ENCODE data around the gene TUSC7.

The TUSC7 gene

GRCh38 chr3:116734243-116734642 lies 24.7 kb downstream of the TUSC7 start:
- Mint-ChIP-seq H3K9me3 (peaks cover 2% of the 10 kb centered on the region), H3K36me3 (ENCODE audit: low read depth) (no peaks in the 10 kb centered on the region), H3K27me3 (no peaks in the 10 kb centered on the region), H3K4me1 (ENCODE audit: low read depth) (no peaks in the 10 kb centered on the region), H3K27ac (no peak overlapping the region), H3K4me3 (no peak overlapping the region)
- no peak for DNase-seq

DNA sequence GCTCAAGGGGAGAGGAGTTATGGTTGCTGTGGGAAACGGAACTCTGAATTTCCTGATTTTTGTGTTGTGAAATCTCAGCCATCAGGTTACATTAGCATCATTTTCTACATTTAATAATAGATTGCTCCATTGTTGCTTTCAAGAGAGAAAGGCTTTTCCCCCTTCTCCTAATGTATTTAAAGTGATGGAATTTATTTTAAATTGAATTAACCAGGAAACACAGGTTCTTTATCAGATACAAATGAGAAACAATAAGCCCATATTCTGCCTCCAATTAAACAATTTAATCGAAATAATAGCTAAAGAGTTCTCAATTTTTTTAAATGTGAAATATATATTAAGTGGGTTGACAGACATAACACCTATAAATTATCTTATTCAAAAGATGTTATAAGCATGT lies 30.1 kb downstream of the TUSC7 start:
- H3K4me1 Mint-ChIP-seq (ENCODE audit: low read depth): no peaks in the 10 kb centered on the region
- H3K4me3 Mint-ChIP-seq: no peak overlapping the region
- H3K27me3 Mint-ChIP-seq: no peaks in the 10 kb centered on the region
- H3K36me3 Mint-ChIP-seq (ENCODE audit: low read depth): no peaks in the 10 kb centered on the region
- DNase-seq: no peak
- peaks cover 4% of the 10 kb centered on the region for H3K9me3 Mint-ChIP-seq
- H3K27ac Mint-ChIP-seq: no peak overlapping the region

DNA sequence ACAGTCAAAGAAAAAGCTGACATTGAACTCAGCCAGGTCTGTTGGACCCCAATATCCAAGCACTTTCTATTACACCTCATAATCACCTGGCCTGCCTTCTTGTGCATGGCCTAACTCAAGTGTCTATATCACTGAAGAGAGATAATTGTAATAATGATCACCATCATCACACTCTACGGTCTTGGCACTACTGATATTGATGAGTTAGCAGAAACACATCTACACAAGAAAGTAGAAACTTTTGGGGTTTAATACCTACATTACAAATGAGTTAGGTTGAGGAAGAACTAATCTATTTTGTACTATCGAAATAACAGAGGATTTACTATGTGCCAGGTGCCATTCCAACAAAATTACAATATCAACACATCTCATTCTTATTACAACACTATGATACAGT lies 30.7 kb downstream of the TUSC7 start:
- Mint-ChIP-seq H3K4me3 (no peak overlapping the region), H3K9me3 (peaks cover 6% of the 10 kb centered on the region), H3K27ac (no peak overlapping the region), H3K27me3 (no peaks in the 10 kb centered on the region), H3K36me3 (ENCODE audit: low read depth) (no peaks in the 10 kb centered on the region), H3K4me1 (ENCODE audit: low read depth) (no peaks in the 10 kb centered on the region)
- DNase-seq: no peak

- Mint-ChIP-seq H3K4me1 (ENCODE audit: low read depth) (no peaks in the 10 kb centered on the region), H3K4me3 (no peak overlapping the region), H3K27ac (no peak overlapping the region), H3K27me3 (no peaks in the 10 kb centered on the region), H3K9me3 (peaks cover 6% of the 10 kb centered on the region), H3K36me3 (ENCODE audit: low read depth) (no peaks in the 10 kb centered on the region)
- no peak for DNase-seq
Observed at GRCh38 chr3:116741467-116741866, 31.9 kb downstream of the TUSC7 start.

- Mint-ChIP-seq H3K36me3 (ENCODE audit: low read depth) (no peaks in the 10 kb centered on the region), H3K4me3 (no peak overlapping the region), H3K9me3 (peaks cover 6% of the 10 kb centered on the region), H3K4me1 (ENCODE audit: low read depth) (no peaks in the 10 kb centered on the region), H3K27me3 (no peaks in the 10 kb centered on the region), H3K27ac (no peak overlapping the region)
- no peak for DNase-seq
Observed at GRCh38 chr3:116743062-116743461, 33.5 kb downstream of the TUSC7 start.

DNA sequence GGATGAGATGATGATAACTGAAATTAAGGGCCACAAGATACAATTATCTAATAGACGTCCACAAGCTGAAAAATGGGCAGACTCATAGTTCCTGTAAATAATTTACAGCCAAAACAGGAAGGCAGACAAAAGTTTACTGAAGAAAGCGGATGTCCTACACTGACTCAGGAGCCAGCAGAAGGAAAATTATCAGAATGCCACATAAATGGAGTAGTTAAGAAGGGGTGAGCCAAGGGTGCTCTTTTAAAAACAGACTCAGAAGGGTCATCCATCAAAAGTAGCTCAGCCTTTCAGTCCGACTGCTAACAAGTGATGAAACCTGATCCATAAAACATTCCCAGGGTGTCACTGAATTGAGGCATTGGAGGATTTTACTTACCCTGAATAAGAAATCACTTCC lies 39.8 kb downstream of the TUSC7 start:
- peaks cover 13% of the 10 kb centered on the region for H3K9me3 Mint-ChIP-seq
- DNase-seq: no peak
- no peaks in the 10 kb centered on the region for H3K4me1 Mint-ChIP-seq (ENCODE audit: low read depth)
- no peaks in the 10 kb centered on the region for H3K36me3 Mint-ChIP-seq (ENCODE audit: low read depth)
- H3K27me3 Mint-ChIP-seq: no peaks in the 10 kb centered on the region
- H3K4me3 Mint-ChIP-seq: no peak overlapping the region
- H3K27ac Mint-ChIP-seq: no peak overlapping the region

GRCh38 chr3:116757315-116757714 lies 47.7 kb downstream of the TUSC7 start:
- DNase-seq: no peak
- Mint-ChIP-seq H3K27me3 (no peaks in the 10 kb centered on the region), H3K4me3 (no peak overlapping the region), H3K27ac (no peak overlapping the region), H3K9me3 (no peaks in the 10 kb centered on the region), H3K4me1 (ENCODE audit: low read depth) (no peaks in the 10 kb centered on the region), H3K36me3 (ENCODE audit: low read depth) (no peaks in the 10 kb centered on the region)

DNA sequence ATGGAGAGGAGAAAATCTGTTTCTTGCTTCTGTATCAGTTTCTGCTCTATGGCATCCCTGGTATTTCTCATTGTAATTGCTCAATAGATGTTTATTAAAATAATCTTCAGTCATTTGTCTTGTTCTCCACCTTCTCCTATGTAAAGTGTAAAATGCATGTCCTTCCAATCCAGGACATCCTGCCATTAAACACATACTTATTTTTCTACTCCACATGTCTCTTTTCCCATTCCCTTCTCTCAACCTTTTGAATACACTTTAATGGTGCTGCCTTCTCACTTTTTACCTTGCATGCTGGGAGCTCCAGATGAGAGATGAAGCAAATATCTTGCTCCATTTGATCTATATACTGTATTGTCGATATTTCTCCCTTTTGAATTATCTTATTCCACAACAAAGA lies 49.7 kb downstream of the TUSC7 start:
- Mint-ChIP-seq H3K4me3 (no peak overlapping the region), H3K9me3 (no peaks in the 10 kb centered on the region), H3K27ac (no peak overlapping the region), H3K4me1 (ENCODE audit: low read depth) (no peaks in the 10 kb centered on the region), H3K27me3 (no peaks in the 10 kb centered on the region), H3K36me3 (ENCODE audit: low read depth) (no peaks in the 10 kb centered on the region)
- no peak for DNase-seq
